ENCODE data around the gene CINP.

- no peak for TF ChIP-seq CEBPZ (IDR thresholded peaks at IDR 0.05; ENCODE audit: borderline replicate concordance, low read depth, low read length)
- TF ChIP-seq TFAM (CRISPR knock-in tag; conservative IDR thresholded peaks at IDR 0.05), result no peak
- TF ChIP-seq POLR2AphosphoS5 (IDR thresholded peaks at IDR 0.05; ENCODE audit: control insufficient read depth, insufficient read depth, low read depth, low read length), result no peak
- TF ChIP-seq SP1 (CRISPR knock-in tag; IDR thresholded peaks at IDR 0.05), result no peak
- no peak for TF ChIP-seq MAFF (IDR thresholded peaks at IDR 0.05; ENCODE audit: low read length)
- TF ChIP-seq SETDB1 (IDR thresholded peaks at IDR 0.05; ENCODE audit: low read length), result no peak
- no peak for TF ChIP-seq STAT5B (CRISPR knock-in tag; IDR thresholded peaks at IDR 0.05)
Measured at GRCh38 chr14:102403028-102403427, 40.3 kb upstream of the CINP start.
